SK-N-SH treated with all-trans-retinoic acid at 6 μM for 48 hours (cell line): ENCODE measurements around the gene DRAM1.

Source experiments
- ARNTL ChIP-seq: fragments of 450-650 bp; formaldehyde crosslinking; IDR thresholded peaks from 2 replicates; pipeline ENCODE4 v1.5.0; 2020; ENCODE audit warnings: low read depth, mild to moderate bottlenecking, moderate library complexity, borderline replicate concordance
- BACH2 ChIP-seq: fragments of 250-450 bp; sonication (Bioruptor Pico); IDR thresholded peaks from 2 replicates; pipeline ENCODE4 v1.9.0; 2021; ENCODE audit warnings: mild to moderate bottlenecking, borderline replicate concordance
- ESRRG ChIP-seq: fragments of 250-450 bp; sonication (Bioruptor Pico); IDR thresholded peaks from 2 replicates; pipeline ENCODE4 v1.6.1; 2021; ENCODE audit warnings: mild to moderate bottlenecking
- OSR1 ChIP-seq: fragments of 250-450 bp; sonication (Bioruptor Pico); IDR thresholded peaks from 2 replicates; pipeline ENCODE4 v1.8.0; 2022; ENCODE audit warnings: moderate library complexity, mild to moderate bottlenecking, inconsistent platforms
- PATZ1 ChIP-seq: fragments of 250-450 bp; sonication (Bioruptor Pico); IDR thresholded peaks from 2 replicates; pipeline ENCODE4 v1.8.0; 2020; ENCODE audit warnings: mild to moderate bottlenecking, moderate library complexity, borderline replicate concordance
- RARB ChIP-seq: fragments of 250-450 bp; sonication (Bioruptor Pico); IDR thresholded peaks from 2 replicates; pipeline ENCODE4 v1.8.0; 2021; ENCODE audit warnings: mild to moderate bottlenecking, moderate library complexity
- TSHZ2 ChIP-seq: fragments of 250-450 bp; sonication (Bioruptor Pico); IDR thresholded peaks from 2 replicates; pipeline ENCODE4 v1.5.0; 2020; ENCODE audit warnings: mild to moderate bottlenecking, moderate library complexity
- ZFP3 ChIP-seq: fragments of 250-450 bp; sonication (Bioruptor Pico); IDR thresholded peaks from 2 replicates; pipeline ENCODE4 v1.5.0; 2020; ENCODE audit warnings: mild to moderate bottlenecking, moderate library complexity
- ZFP30 ChIP-seq: fragments of 450-650 bp; formaldehyde crosslinking; IDR thresholded peaks from 2 replicates; pipeline ENCODE4 v1.5.0; 2022; ENCODE audit warnings: mild to moderate bottlenecking, moderate library complexity

GRCh38 chr12:101939306-101939705, 61.9 kb downstream of the DRAM1 start:
- no peak for TF ChIP-seq BACH2 (CRISPR knock-in tag)
- TF ChIP-seq RARB (CRISPR knock-in tag), result no peak
- TF ChIP-seq PATZ1, result no peak
- TF ChIP-seq ESRRG (CRISPR knock-in tag), result no peak
- no peak for TF ChIP-seq ZFP30 (CRISPR knock-in tag)
- no peak for TF ChIP-seq TSHZ2
- no peak for TF ChIP-seq ZFP3 (CRISPR knock-in tag)
- TF ChIP-seq ARNTL, result no peak
- no peak for TF ChIP-seq OSR1 (CRISPR knock-in tag)
